Skeletal muscle tissue (tissue), 4 donors: ENCODE measurements around the gene DERL3. TPM values are rescaled to one million over a fixed set of nuclear protein-coding genes. Genes with fewer than 3 reads are reported as not detected.

ENCODE experiments used
- H3K27ac ChIP-seq: one replicate; pipeline ENCODE4 v1.7.0; 2013; ENCODE audit warnings: mild to moderate bottlenecking, low read depth, low read length, inconsistent platforms
- H3K27me3 ChIP-seq, 3 donors: one replicate each; pipeline ENCODE4 v1.7.0; 2013; ENCODE audit warnings: low read length in 3 of 3; ENCODE audit not compliant: control insufficient read depth in 3 of 3, insufficient read depth in 3 of 3
- H3K36me3 ChIP-seq, 3 donors: one replicate each; pipeline ENCODE4 v1.7.0; 2013; ENCODE audit warnings: low read length in 3 of 3; ENCODE audit not compliant: control insufficient read depth in 3 of 3, insufficient read depth in 3 of 3
- H3K4me1 ChIP-seq, 3 donors: one replicate each; pipeline ENCODE4 v1.7.0; 2013; ENCODE audit warnings: low read length in 3 of 3, mild to moderate bottlenecking in 3 of 3; ENCODE audit not compliant: control insufficient read depth in 3 of 3, insufficient read depth in 3 of 3
- H3K4me3 ChIP-seq, 3 donors: one replicate each; pipeline ENCODE4 v1.7.0; 2013; ENCODE audit warnings: low read length in 3 of 3
- H3K9ac ChIP-seq, 3 donors: one replicate each; pipeline ENCODE4 v1.7.0; 2013; ENCODE audit warnings: low read length in 3 of 3, mild to moderate bottlenecking in 3 of 3, moderate library complexity in 2 of 3, low read depth in 1 of 3
- H3K9me3 ChIP-seq, 3 donors: one replicate each; pipeline ENCODE4 v1.7.0; 2013; ENCODE audit warnings: low read length in 3 of 3; ENCODE audit not compliant: control insufficient read depth in 3 of 3
- total RNA-seq: library from RNA; depleted of rRNA; stranded (reverse); fragments of >200 nt; gene quantifications from one replicate; pipeline ENCODE4 v1.2.3, GENCODE V29; 2014
- donor health status: Osteomylitis.

Gene DERL3
- total RNA-seq, 1 donor from 2014 or later, result 1.0 TPM

DNA sequence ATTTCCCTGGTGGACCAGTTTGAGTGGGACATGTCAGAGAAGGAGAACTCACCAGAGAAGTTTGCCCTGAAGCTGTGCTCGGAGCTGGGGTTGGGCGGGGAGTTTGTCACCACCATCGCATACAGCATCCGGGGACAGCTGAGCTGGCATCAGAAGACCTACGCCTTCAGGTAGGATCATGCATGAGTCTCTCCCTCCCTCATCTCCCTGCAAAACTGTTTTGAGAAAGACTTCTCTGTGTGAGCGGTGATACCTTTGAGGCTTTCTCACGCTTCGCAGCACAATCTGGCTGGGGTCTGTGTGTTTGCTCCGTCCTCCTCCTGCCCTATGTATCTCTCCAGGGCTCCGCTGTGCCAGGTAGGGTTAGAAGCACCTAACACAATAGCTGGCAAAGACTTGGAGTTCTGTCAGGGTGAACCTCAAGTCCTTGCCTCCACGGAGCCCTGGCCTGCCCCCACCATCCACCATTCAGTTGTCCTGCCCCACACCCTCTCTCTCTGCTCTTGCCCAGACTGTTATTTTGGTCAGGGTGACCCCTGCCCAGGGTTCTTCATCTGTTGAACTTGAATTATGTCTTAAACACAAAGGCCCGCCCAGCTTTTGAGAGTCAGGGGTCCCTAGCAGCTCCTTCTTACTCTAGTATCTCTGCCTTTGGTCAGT, 13.4 kb downstream of the DERL3 start:
- Histone ChIP-seq H3K27ac (peak overlapping the region; percentile 30), H3K36me3 (peaks cover 50 to 68% (median 60%) of the 10 kb centered on the region in 3 donors), H3K9ac (no peak overlapping the region), H3K4me3 (no peak overlapping the region), H3K27me3 (no peaks in the 10 kb centered on the region), H3K4me1 (peaks cover 36 to 44% (median 42%) of the 10 kb centered on the region in 3 donors), H3K9me3 (no peaks in the 10 kb centered on the region)

DNA sequence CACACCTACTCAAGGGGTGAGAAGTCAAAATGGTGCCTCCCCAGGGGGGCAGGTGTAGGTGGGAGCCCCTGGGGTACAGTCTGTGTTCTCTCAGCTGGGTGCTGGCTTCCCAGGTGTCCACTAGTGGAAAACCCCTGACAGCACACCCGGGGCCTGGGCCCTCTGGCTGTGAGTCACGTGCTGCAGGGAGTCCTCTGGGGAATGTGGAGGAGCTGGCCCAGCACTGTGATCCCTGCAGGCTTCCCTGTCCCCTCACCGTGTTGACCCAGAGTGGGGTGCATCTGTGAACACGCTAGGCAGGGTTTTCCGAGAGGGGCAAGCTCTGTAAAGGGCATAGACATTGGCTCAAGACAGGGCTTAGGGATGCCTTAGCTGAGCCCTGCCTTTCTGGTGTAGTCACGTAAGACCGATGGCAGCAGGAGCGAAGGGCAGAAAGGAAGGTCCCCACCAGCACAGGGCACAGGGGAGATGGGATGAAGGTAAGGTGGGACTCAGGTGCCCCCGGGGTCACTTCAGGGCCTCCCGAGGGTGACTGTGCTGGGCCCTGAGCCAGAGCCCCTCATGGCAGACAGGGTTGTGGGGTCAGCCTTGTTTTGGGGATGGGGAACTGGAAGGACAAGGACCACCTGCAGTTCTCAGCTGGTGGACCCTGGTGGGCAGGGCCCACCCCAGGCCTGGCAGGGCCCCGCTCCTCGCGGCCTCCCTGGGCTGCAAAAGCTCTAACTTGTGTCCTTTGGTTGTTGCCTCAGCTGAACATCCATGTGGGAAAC, 14.1 kb downstream of the DERL3 start:
- H3K9me3 ChIP-seq, result no peaks in the 10 kb centered on the region
- no peak overlapping the region for H3K27ac ChIP-seq
- H3K36me3 ChIP-seq, result peaks cover 54 to 71% (median 63%) of the 10 kb centered on the region in 3 donors

DNA sequence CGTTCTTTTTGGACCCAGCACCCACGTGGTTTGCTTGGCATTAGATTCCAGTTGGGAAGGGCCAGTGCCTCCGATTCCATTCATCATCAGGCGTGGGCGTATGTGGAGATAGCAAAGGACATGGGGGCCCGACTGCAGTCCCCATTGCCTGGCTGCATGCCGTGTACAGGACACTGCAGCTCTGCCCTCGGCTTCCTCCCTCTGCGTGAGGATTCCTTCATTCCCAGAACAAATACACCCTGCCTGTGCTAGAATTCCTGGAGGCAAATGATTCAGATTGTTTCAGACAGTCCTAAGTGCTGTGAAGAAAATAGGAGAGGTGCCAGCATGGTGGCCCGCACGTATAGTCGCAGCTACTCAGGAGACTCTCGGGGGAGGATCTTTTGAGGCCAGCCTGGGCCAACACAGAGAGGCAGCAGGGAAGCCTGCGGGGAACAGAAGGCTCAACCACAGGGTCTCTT, 15.4 kb downstream of the DERL3 start:
- Histone ChIP-seq H3K36me3 (peaks cover 58 to 74% (median 64%) of the 10 kb centered on the region in 3 donors), H3K9ac (peak overlapping the region in 2 of 3 donors; percentile 23 to 33), H3K27ac (no peak overlapping the region), H3K4me3 (no peak overlapping the region), H3K4me1 (peaks cover 16 to 30% (median 24%) of the 10 kb centered on the region in 3 donors), H3K9me3 (no peaks in the 10 kb centered on the region), H3K27me3 (no peaks in the 10 kb centered on the region)

More for the DNA sequence above, 14.1 kb downstream of the DERL3 start:
- peak overlapping the region in 1 of 3 donors; percentile 8 for H3K9ac ChIP-seq
- peaks cover 29 to 43% (median 37%) of the 10 kb centered on the region in 3 donors for H3K4me1 ChIP-seq
- no peaks in the 10 kb centered on the region for H3K27me3 ChIP-seq
- no peak overlapping the region for H3K4me3 ChIP-seq

DNA sequence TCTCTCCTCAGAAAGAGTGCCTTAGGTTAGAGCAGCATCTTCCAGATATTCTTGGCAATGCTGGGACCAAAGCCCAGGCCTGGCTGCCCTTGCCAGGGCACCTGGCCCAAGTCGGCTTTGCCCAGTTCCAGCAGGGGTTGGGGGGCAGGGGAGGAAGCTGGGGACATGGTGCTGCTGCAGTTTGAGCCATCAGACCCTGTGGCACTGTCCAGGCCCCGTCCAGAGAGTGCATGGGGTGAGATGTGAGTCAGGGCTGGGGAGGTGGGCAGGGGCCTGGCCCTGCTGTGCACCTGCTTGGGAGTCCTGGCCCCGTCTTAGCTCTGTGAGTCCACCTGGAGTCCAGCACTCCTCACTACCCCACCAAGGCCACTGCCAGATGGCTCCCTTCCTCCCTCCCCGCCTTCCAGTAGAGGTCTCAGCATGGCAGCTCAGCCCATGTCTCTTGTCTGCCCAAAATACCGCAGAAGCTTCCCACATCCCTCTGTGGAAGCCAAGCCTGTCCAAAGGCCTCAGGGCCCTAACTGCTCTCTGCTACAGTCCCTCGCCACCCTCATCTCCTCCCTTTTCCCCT, 16.6 kb downstream of the DERL3 start:
- Histone ChIP-seq H3K4me1 (peaks cover 16 to 29% (median 19%) of the 10 kb centered on the region in 3 donors), H3K4me3 (no peak overlapping the region), H3K9me3 (no peaks in the 10 kb centered on the region), H3K36me3 (peaks cover 57 to 77% (median 74%) of the 10 kb centered on the region in 3 donors), H3K27me3 (no peaks in the 10 kb centered on the region), H3K27ac (peak overlapping the region; percentile 25), H3K9ac (peak overlapping the region in 1 of 3 donors; percentile 62)

DNA sequence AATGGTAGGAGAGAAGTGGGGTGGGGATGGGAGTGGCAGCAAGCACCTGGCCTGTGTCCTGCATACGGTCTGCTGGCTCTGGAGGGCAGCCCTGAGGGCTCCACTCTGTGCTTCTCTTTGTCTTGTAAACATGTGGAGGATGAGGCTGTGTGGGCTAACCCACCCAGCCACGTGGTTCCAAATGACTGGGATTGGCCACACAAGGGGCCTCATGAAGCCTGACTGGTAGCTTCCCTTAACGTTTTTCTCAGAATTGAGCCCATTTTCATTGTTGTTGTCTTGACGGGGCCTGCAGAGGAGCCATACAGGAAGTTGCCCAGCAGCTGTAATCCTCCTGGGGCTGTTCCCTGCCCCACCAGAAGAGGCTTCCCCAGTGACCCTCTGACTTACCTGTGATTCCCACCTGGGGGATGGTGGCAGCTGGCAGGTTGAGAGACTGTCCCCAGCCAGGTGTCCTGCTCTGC, 18.0 kb downstream of the DERL3 start:
- no peaks in the 10 kb centered on the region for H3K27me3 ChIP-seq
- no peak overlapping the region for H3K27ac ChIP-seq
- no peaks in the 10 kb centered on the region for H3K9me3 ChIP-seq
- H3K4me1 ChIP-seq, result peaks cover 16 to 34% (median 18%) of the 10 kb centered on the region in 3 donors
- peaks cover 61 to 76% (median 76%) of the 10 kb centered on the region in 3 donors for H3K36me3 ChIP-seq
- H3K9ac ChIP-seq, result no peak overlapping the region
- H3K4me3 ChIP-seq, result no peak overlapping the region

DNA sequence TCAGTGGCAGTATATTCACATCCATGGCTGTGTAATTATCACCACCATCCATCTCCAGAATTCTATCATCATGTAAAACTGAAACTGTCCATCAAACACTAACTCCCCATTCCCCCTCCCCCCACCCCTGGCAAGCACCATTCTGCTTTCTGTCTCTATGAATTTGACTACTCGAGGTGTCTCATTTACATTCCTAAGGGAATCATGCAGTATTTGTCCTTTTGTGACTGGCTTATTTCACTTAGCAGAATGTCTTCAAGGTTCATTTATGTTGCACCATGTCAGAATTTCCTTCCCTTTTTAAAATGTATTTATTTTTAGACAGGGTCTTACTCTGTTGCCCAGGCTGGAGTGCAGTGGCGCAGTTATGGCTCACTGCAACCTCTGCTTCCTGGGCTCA, 20.3 kb downstream of the DERL3 start:
- H3K9me3 ChIP-seq, result no peaks in the 10 kb centered on the region
- H3K36me3 ChIP-seq, result peaks cover 42 to 57% (median 55%) of the 10 kb centered on the region in 3 donors
- peaks cover 16 to 29% (median 19%) of the 10 kb centered on the region in 3 donors for H3K4me1 ChIP-seq
- H3K4me3 ChIP-seq, result no peak overlapping the region
- no peak overlapping the region for H3K27ac ChIP-seq
- H3K27me3 ChIP-seq, result no peaks in the 10 kb centered on the region
- H3K9ac ChIP-seq, result no peak overlapping the region

DNA sequence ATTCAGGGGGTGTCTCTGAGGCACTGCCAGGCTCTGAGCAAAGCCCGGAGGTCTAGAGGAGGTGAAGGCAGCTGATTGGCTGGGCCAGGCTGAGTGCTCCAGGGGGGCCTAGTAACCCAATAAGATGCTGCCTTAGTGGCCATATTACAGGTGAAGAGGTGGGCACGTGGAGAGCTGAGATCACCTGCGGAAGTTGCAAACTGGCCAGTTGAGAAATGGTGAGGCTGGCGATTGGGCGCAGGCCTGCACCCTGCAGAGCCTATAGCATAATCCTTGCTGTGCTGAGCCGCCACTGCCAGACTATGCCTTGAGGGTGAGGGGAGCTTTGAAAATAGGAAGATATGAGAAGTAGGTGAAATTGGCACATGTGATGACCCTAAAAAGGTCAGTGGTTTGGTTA, 21.7 kb downstream of the DERL3 start:
- H3K4me3 ChIP-seq, result no peak overlapping the region
- no peak overlapping the region for H3K9ac ChIP-seq
- no peak overlapping the region for H3K27ac ChIP-seq
- peaks cover 37 to 50% (median 46%) of the 10 kb centered on the region in 3 donors for H3K36me3 ChIP-seq
- H3K9me3 ChIP-seq, result no peaks in the 10 kb centered on the region
- peaks cover 3 to 16% (median 7%) of the 10 kb centered on the region in 3 donors for H3K4me1 ChIP-seq
- H3K27me3 ChIP-seq, result no peaks in the 10 kb centered on the region

DNA sequence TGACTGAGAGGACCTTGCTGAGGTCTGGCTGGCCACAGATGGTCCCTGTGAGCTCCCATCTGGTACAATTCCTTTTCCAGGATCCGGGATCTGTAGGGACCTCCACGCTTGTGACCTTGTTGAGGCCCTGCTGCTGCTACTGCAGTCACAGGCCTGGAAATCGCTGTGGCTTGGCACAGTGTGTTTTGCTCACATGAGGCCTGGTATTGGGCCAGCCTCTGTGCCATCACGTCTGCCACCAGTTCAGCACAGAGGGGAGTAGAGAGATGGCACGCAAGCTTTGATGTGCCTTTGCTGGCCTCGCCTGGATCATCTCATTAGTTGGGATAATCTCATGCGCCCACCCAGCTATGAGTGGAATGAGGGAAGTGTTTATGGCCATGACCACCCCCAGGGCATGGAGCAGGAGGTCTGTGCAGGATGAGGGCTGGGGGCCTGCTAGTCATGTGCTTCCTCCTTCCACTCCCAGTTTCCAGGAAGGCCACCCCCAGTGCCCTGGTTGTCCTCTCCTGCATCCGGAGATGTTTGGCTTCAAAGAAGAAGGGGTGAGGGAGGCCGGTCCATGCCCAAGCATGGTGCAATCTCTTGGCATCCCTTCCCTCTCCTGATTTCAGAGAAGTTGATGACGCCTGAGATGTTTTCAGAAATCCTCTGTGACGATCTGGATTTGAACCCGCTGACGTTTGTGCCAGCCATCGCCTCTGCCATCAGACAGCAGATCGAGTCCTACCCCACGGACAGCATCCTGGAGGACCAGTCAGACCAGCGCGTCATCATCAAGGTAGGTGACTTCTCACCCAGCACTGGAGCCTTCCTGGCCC, 22.4 kb downstream of the DERL3 start:
- peaks cover 37 to 47% (median 45%) of the 10 kb centered on the region in 3 donors for H3K36me3 ChIP-seq
- H3K4me3 ChIP-seq, result no peak overlapping the region
- H3K27ac ChIP-seq, result no peak overlapping the region
- H3K27me3 ChIP-seq, result no peaks in the 10 kb centered on the region
- H3K9me3 ChIP-seq, result no peaks in the 10 kb centered on the region
- H3K9ac ChIP-seq, result no peak overlapping the region
- H3K4me1 ChIP-seq, result peaks cover 0 to 11% (median 4%) of the 10 kb centered on the region in 3 donors

DNA sequence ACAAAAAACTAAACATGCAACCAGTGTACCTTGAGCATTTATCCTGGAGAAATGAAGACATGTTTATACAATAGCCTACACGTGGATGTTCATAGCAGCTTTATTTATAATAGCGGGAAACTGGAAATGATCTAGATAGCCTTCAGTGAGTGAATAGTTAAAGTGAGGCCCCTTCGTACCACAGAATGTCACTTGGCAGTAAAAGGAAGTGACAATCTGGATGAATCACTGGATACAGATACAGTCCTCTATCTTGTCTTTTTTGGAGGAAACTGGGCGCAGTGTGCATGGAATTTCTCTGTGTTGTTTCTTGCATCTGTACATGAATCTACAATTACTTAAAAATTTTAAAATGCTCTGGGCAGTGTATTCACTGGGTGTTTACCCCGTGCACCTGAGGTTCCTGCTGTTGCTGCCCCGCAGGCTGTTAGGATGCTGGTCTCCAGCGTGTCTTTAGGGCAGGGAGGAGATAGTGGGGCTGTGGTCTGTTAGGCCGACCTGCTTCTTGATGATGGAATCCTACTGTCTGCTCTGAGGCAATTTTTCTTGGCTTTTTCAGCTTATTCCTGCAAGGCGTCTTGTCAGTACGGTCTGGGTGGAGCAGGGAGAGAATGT, 23.2 kb downstream of the DERL3 start:
- H3K9me3 ChIP-seq, result no peaks in the 10 kb centered on the region
- no peaks in the 10 kb centered on the region for H3K27me3 ChIP-seq
- no peak overlapping the region for H3K9ac ChIP-seq
- no peak overlapping the region for H3K27ac ChIP-seq
- peaks cover 32 to 46% (median 43%) of the 10 kb centered on the region in 3 donors for H3K36me3 ChIP-seq
- H3K4me1 ChIP-seq, result peaks cover 0 to 11% (median 4%) of the 10 kb centered on the region in 3 donors
- no peak overlapping the region for H3K4me3 ChIP-seq
